Esophagus squamous epithelium (tissue), 5 donors: Measurements from ENCODE around the gene SMARCA2. TPM values are rescaled to one million over a fixed set of nuclear protein-coding genes. Genes with fewer than 3 reads are reported as not detected.
A peak's percentile ranks its signal among the peaks of the same experiment; 100 is the strongest.

Experiments used
- DNase-seq: peaks from one replicate; lab custom pipeline; 2025; lab: John Stamatoyannopoulos, UW
- H3K27ac ChIP-seq, 4 donors: fragments of 200-600 bp; sonication (generic); one replicate each; pipeline ENCODE4 v1.5.1; 2016 to 2019; ENCODE audit warnings: mild to moderate bottlenecking in 1 of 4
- H3K27me3 ChIP-seq, 4 donors: fragments of 200-600 bp; sonication (generic); 1 replicate in 3 of 4; 2 replicates in 1 of 4; pipeline versions ENCODE4 v1.5.1 to v1.6.0; 2017 to 2021; ENCODE audit warnings: antibody characterized with exemption in 1 of 4
- H3K36me3 ChIP-seq, 3 donors: fragments of 200-600 bp; sonication (generic); one replicate each; pipeline ENCODE4 v1.5.1; 2016 to 2019
- H3K4me1 ChIP-seq, 3 donors: fragments of 200-600 bp; sonication (generic); one replicate each; pipeline ENCODE4 v1.5.1; 2017 to 2019
- H3K4me3 ChIP-seq, 4 donors: fragments of 200-600 bp; sonication (generic); 1 replicate in 3 of 4; 2 replicates in 1 of 4; pipeline ENCODE4 v1.5.1; 2016 to 2019; ENCODE audit warnings: mild to moderate bottlenecking in 2 of 4, moderate library complexity in 1 of 4
- H3K9me3 ChIP-seq, 3 donors: fragments of 200-600 bp; sonication (generic); one replicate each; pipeline ENCODE4 v1.5.1; 2016 to 2019
- POLR2A ChIP-seq, 4 donors: fragments of 450-650 bp; IDR thresholded peaks; one replicate each; pipeline ENCODE4 v1.6.1; 2017; ENCODE audit warnings: antibody characterized with exemption in 4 of 4, mild to moderate bottlenecking in 4 of 4, moderate library complexity in 3 of 4
- WGBS, 2 donors: methylation state at CpG; one replicate each; pipeline ENCODE4 v1.1.5; 2018; 5-methylcytosine and 5-hydroxymethylcytosine counted together
- intact Hi-C: fragments of 100-400 bp; cut with DNase I; formaldehyde crosslinking; loops from one replicate; pipeline ENCODE4 v1.15.0; 2022
- total RNA-seq, 4 donors: library from RNA; depleted of rRNA; stranded (reverse); fragments of >200 nt; gene quantifications; one replicate each; pipeline ENCODE4 v1.1.0, GENCODE V29; 2016
- TF ChIP-seq, protein P1 (sequence below), 6 experiments: fragments of 450-650 bp in 4 of 6; fragments of 200-600 bp in 2 of 6; sonication (generic) in 2 of 6; IDR thresholded peaks; one replicate each; pipeline ENCODE4 v1.5.1; 2016 to 2019; ENCODE audit warnings: antibody characterized with exemption in 6 of 6, mild to moderate bottlenecking in 4 of 6, moderate library complexity in 4 of 6
- donor health status: DM: yes; HTN: yes; CAD: no.

The SMARCA2 gene
- total RNA-seq, 4 donors from 2014 or later = 51.0 to 93.3 (median 64.1) TPM

DNA sequence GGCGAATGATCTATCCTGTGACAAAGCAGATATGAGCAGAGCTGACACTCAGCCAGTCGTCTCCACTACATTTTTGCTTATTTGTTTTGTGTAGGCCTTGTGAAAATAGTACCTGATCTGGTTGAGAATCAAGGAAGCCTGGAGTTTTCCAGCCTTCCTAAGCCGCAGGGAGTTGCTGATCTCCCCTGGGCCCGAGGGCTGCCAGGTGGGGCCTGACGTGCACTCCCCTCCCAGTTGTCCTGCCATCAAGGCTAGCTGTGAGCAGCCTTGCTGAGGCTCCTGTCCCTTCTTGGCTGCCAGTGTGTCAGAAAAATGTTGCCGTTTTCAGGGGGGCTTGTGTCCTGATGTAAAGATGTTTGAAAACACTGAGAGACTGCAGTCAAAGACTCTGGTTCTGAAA is 102.4 kb downstream of the SMARCA2 start:
- Histone ChIP-seq H3K4me3 (no peak overlapping the region), H3K27me3 (no peaks in the 10 kb centered on the region), H3K36me3 (peaks cover 0 to 95% (median 5%) of the 10 kb centered on the region in 3 donors), H3K9me3 (no peaks in the 10 kb centered on the region), H3K4me1 (peaks cover 0 to 16% (median 10%) of the 10 kb centered on the region in 3 donors), H3K27ac (no peak overlapping the region)
- no peak for DNase-seq
- intact Hi-C loops = no loop called here
- 89 to 96% methylated on average over 3 to 5 of the region's 6 CpGs for WGBS, 2 donors
- no peak for TF ChIP-seq POLR2A (IDR thresholded peaks at IDR 0.05)
- TF ChIP-seq, protein P1, sequence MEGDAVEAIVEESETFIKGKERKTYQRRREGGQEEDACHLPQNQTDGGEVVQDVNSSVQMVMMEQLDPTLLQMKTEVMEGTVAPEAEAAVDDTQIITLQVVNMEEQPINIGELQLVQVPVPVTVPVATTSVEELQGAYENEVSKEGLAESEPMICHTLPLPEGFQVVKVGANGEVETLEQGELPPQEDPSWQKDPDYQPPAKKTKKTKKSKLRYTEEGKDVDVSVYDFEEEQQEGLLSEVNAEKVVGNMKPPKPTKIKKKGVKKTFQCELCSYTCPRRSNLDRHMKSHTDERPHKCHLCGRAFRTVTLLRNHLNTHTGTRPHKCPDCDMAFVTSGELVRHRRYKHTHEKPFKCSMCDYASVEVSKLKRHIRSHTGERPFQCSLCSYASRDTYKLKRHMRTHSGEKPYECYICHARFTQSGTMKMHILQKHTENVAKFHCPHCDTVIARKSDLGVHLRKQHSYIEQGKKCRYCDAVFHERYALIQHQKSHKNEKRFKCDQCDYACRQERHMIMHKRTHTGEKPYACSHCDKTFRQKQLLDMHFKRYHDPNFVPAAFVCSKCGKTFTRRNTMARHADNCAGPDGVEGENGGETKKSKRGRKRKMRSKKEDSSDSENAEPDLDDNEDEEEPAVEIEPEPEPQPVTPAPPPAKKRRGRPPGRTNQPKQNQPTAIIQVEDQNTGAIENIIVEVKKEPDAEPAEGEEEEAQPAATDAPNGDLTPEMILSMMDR (IDR thresholded peaks at IDR 0.05) = no peak

DNA sequence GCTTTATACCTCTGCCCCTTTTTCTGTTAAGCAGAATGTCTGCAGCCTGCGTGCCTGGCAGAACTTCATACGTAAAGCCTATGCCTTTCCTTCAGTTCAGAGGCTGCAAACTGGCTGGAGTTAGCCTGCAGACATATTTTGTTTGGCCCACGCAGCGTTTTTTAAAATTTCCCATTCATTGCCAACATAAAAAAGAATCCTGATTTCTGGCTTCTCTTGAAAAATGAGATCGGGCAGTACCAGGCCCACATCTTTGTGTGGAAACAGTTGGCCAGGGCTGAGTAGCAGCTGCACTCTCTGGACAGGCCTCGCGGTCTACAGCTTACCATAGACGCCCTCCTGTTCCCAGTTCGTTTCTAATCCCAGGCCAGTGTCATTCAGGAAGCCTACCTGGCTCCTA is 104.4 kb downstream of the SMARCA2 start:
- DNase-seq = no peak
- Histone ChIP-seq H3K27ac (no peak overlapping the region), H3K9me3 (no peaks in the 10 kb centered on the region), H3K27me3 (no peaks in the 10 kb centered on the region), H3K36me3 (peaks cover 0 to 95% (median 9%) of the 10 kb centered on the region in 3 donors), H3K4me3 (no peak overlapping the region), H3K4me1 (peaks cover 0 to 17% (median 10%) of the 10 kb centered on the region in 3 donors)
- no peak for TF ChIP-seq POLR2A (IDR thresholded peaks at IDR 0.05)
- TF ChIP-seq, protein P1 (IDR thresholded peaks at IDR 0.05) = no peak
- WGBS, 2 donors = 86 to 88% methylated on average over 9 of the region's 9 CpGs
- intact Hi-C loops = no loop called here

DNA sequence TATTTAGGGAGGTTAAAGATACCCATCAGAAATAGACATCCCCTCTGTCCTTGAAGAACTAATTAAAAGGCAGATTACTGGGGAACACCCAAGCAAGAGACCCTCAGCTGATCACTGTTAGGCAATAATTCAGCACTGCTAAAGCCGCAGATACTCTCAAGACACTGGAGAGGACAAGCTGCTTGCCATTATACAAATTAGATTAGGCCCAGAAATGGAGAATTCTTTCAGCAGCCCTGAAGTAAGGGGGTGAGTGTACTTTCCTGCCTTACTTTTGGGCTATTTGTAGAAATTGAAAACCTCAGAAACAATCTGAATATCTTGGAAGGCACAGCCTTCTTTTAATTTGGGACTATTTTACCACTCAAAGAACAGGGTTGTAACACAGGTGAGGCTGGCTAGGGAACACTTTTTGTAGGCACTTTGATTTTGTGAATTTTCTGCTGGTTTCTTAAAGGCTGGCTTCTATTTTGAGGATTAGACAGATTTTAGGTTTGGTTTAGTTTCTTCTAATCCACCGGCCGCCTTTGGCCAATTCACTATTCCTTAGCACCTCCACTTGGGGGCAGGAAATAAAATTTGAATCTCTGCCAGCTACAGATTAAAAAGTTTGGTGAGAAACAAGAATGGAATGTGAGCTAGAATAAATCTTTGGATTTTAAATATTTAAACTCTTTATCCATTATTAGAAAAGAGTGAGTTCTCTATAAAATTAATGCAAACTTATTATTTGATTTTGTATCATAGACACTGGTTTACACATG is 106.0 kb downstream of the SMARCA2 start:
- no peak for DNase-seq
- Histone ChIP-seq H3K4me1 (peaks cover 0 to 32% (median 18%) of the 10 kb centered on the region in 3 donors), H3K4me3 (no peak overlapping the region), H3K27me3 (no peaks in the 10 kb centered on the region), H3K27ac (peak overlapping the region in 3 of 4 donors; percentile 4 to 53 (median 41)), H3K36me3 (peaks cover 0 to 84% (median 5%) of the 10 kb centered on the region in 3 donors), H3K9me3 (no peaks in the 10 kb centered on the region)
- TF ChIP-seq POLR2A (IDR thresholded peaks at IDR 0.05) = no peak
- TF ChIP-seq, protein P1 (IDR thresholded peaks at IDR 0.05) = peak in 2 of 6 experiments; percentile 12 to 29
- intact Hi-C loops = loop anchor here (10.0 kb wide), 1 partner anchor 714 kb away; no protein-coding TSS in a partner anchor
- 47 to 64% methylated on average over 3 of the region's 3 CpGs for WGBS, 2 donors

DNA sequence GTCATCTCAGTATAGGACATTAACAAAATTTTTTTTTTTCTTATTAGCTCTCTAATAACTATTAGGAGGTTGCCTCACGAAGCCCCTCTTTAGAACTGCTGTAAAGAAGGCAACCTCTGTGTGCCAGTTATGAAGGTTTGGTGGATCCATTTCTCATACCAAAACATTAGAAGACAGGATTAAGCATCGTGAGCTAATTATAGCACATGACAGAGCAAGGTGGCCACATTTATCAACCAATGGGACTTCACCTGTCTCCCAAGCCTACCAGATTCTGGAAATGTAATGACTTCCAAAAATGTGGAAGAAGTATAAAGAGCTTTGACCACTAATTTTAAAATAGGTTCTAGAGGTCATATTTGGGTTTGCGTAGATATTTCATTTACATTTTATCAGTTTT is 107.2 kb downstream of the SMARCA2 start:
- no peaks in the 10 kb centered on the region for H3K27me3 ChIP-seq
- peaks cover 0 to 81% (median 4%) of the 10 kb centered on the region in 3 donors for H3K36me3 ChIP-seq
- peaks cover 0 to 44% (median 24%) of the 10 kb centered on the region in 3 donors for H3K4me1 ChIP-seq
- no peak for DNase-seq
- 93 to 100% methylated on average over 3 of the region's 3 CpGs for WGBS, 2 donors
- H3K27ac ChIP-seq = no peak overlapping the region
- no peaks in the 10 kb centered on the region for H3K9me3 ChIP-seq
- TF ChIP-seq POLR2A (IDR thresholded peaks at IDR 0.05) = no peak
- TF ChIP-seq, protein P1 (IDR thresholded peaks at IDR 0.05) = no peak
- intact Hi-C loops = loop anchor here (10.0 kb wide), 1 partner anchor 713 kb away; no protein-coding TSS in a partner anchor
- H3K4me3 ChIP-seq = no peak overlapping the region

DNA sequence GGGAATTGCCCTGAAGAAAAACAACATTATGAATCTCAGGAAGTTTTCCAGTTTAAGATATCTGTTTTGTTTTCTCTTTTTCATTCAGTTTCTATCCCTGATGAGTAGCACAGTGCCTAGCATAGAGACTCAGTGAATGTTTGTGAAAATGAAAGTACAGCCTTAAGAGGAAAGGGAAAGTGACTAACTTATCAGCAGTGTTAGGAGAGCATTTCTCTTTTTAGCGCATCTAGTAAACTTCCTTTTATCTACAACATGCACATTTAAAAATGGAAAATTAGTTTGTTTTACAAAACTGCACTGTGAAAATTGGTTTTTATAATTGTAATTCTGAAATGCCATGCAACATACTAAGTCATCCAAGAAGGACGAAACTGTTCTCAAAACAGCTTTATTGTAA is 110.8 kb downstream of the SMARCA2 start:
- WGBS, 2 donors = 8 to 15% methylated on average over 2 of the region's 2 CpGs
- H3K4me3 ChIP-seq = peak overlapping the region in 3 of 4 donors; percentile 12 to 48 (median 15)
- H3K27ac ChIP-seq = peak overlapping the region; percentile 62 to 81 (median 79)
- H3K36me3 ChIP-seq = peaks cover 0 to 77% (median 4%) of the 10 kb centered on the region in 3 donors
- peaks cover 0 to 71% (median 21%) of the 10 kb centered on the region in 3 donors for H3K4me1 ChIP-seq
- DNase-seq = no peak
- no peaks in the 10 kb centered on the region for H3K27me3 ChIP-seq
- intact Hi-C loops = loop anchor here (10.0 kb wide), 1 partner anchor 709 kb away; no protein-coding TSS in a partner anchor
- TF ChIP-seq, protein P1 (IDR thresholded peaks at IDR 0.05) = no peak
- TF ChIP-seq POLR2A (IDR thresholded peaks at IDR 0.05) = no peak
- H3K9me3 ChIP-seq = no peaks in the 10 kb centered on the region
